HG03025 (cell line): ENCODE data around the gene ARID5B.

Source experiments
- ATAC-seq: cut with Tn5 transposase; IDR thresholded peaks from one replicate; pipeline ENCODE4 v1.9.1; 2021; ENCODE audit warnings: mild to moderate bottlenecking, moderate library complexity; ENCODE audit not compliant: unreplicated experiment, low FRiP score

ARID5B gene

GRCh38 chr10:62047228-62047892 lies 145.9 kb downstream of the ARID5B start:
- no peak for ATAC-seq

DNA sequence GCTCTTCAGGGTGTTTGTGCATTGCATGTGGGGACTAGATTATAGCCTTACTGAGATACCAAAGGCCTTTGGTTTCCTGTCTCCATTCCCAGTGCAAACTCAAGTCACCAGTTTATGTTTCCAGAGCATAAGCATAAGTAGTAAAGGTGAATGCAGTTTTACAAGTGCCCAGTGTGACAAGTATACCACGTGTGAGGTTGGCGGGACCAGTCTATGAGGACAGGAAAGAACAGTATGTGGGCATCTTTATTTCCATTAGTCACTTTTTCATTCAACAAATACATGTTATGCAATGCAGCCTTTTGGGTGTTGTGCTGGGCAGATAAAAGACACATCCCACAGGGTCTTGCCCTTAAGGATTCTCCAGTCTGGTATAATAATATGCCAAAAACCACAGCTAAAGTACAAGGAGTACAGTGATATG lies 146.5 kb downstream of the ARID5B start:
- ATAC-seq: no peak

DNA sequence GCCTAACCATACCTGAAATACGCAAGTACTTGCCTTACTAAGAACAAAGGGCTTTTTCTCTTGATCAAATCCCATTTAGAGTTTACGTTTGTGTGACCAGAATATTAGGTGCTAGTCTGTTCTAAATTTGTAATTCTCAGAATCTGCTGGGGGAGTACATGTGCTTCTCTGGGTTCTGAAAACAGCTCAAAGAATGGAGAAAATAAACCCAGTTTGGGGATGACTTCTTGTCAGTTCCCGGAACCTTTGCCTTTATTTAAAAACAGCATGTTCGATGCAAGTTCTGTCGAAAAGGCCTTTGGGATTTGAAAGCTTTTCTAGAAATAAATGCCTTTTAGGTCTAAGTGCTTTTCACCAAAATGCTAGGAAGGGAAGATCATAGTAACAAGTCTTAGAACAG lies 147.0 kb downstream of the ARID5B start:
- no peak for ATAC-seq

DNA sequence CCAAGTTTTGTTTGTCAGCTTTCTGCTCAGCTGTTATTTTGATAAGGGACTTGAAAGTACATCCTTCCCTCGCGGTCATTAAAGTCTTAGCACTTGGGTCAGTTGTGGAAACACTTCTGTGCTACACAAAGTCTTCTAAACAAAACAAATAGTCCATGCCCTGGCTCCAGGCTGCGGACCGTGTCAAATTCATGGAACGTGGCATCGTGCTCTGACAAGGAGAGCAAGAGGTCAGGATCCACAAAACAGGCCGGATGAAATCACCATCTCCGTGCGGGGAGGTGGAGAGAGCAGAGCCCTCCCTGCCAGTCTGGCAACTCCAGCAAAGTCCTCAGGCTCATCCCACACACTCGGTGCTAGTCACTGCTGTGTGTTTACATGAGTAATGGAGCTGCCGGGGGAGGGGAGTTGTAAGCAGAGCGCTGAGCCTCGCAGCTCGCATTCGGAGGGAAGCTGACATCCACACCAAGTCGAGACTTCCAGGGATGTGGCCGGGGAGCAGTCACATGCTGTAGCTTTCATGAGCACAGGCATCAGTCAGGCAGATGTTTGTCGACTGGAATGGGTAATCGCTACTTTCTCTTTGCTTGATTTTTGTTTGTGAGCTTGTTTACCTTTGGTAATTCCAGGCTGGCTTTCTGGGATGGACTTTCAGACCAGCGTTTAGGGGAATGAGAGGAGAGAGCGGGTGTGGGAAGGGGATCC lies 147.6 kb downstream of the ARID5B start:
- no peak for ATAC-seq

DNA sequence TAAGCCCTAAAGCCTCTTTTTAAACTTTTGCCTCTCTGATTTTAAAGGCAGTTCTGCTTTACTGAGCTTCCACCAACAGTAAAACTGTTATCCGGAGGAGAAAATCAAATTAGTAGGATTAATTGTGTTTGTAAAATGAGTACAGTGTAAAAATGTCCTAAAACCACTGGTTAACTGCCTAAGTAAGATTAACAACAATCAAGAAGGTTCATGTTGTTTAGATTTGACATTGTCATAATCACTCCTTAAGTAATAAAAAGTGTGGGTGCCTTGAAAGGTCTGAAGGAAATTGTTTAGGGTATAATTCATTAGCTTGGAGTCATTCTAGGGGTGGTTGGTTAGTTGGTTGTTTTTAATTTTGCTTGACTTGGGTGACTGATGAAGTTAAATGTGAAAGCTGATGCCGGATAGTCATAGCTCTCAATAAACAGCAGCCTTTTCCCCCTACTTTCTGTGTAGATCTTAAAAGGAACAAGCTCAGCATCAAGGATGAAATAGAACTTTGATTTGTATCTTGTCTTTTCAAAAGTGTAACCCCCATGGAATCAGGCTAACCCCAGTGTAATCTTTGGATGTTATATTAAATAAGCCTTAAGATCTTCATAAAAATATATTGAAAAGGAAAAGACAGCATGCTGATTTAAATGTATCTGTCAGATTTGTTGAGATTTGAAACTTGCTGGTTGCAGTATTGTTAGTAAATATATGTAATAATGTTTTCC lies 148.3 kb downstream of the ARID5B start:
- ATAC-seq: no peak

GRCh38 chr10:62050346-62050892 lies 148.9 kb downstream of the ARID5B start:
- ATAC-seq: no peak

DNA sequence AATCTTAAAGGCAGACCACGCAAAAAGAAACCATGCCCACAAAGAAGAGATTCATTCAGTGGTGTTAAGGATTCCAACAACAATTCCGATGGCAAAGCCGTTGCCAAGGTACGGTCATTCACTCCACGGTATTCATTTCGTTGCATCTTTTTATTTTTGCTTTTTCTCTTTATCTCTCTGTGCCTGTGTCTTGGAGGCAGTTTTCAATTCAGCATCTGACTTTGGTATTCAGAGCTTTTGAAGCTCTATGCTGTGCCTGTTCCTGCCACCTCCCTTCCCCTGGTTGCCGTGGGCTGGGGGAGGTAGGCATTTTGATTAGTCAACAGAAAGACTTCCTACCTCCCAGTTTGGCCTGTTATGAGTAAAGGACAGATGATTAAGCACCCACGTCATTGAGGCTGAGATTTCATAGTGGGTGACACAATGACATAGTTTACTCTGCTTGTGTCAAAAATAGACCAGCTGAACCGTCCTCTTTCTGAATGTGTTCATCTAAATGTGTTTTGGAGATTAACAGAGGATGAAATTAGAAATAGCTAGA lies 149.5 kb downstream of the ARID5B start:
- peak; percentile 31 for ATAC-seq

DNA sequence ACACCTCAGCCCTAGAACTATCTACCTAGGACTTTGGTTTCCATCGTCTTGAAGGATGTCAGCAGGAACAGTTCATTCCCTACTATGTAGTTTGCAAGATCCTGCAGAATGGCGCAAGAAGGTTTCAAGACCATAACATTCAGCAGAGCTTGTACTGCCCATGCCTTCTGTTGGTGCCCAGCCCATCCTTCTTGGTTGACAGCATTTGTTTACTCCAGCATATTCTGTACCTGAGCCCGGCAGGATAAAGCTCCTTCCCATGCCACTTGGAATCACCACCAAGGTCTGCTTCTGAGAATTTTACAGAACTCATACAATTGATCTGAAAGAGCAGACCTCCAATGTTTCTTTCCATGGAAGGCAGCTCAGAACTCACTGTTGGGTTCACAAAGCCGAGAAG lies 150.8 kb downstream of the ARID5B start:
- ATAC-seq: no peak

DNA sequence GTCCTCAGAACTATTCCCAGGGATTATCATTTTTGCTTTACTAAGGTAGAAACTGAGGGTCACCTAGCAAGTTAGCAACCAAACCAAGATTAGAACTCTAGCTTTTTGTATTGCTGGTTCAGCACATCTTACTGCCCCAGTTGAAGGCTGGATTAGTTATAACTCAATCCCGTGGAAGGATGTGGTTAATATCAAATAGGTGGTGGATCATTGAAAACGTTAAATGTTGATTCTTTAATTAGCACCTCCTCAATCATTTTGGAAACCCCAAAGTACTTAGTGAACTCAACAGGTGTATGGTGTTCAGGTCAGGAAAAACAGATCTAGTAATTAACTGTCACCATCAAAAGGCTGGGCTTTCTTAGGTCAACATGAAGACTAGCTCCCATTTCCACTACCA lies 152.4 kb downstream of the ARID5B start:
- no peak for ATAC-seq

DNA sequence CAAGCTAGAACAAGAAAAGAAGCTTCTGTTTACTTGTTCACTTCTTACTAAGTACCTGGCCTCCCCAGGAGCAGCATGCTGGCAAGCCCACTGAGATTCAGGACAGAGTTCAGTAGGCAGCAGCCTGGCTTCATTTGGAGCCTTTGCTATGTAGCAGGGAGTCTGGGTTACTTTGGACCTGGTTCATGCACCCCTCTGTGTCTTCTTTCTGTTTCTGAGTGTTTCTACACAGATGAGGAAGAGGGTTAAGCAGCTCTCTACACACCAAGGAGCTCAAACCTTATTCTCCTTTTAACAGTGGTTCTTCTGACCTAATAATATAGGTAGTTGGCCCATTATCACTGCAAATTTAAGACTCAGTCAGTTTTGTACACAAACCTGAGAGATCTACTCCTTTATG lies 152.9 kb downstream of the ARID5B start:
- no peak for ATAC-seq

- no peak for ATAC-seq
These were observed 153.3 kb downstream of the ARID5B start for GRCh38 chr10:62054830-62055229.

GRCh38 chr10:62056219-62056618 lies 154.7 kb downstream of the ARID5B start:
- ATAC-seq: no peak

- no peak for ATAC-seq
These were observed 155.2 kb downstream of the ARID5B start for GRCh38 chr10:62056698-62057097.

- ATAC-seq: no peak
These were observed 155.9 kb downstream of the ARID5B start for GRCh38 chr10:62057359-62057758.

DNA sequence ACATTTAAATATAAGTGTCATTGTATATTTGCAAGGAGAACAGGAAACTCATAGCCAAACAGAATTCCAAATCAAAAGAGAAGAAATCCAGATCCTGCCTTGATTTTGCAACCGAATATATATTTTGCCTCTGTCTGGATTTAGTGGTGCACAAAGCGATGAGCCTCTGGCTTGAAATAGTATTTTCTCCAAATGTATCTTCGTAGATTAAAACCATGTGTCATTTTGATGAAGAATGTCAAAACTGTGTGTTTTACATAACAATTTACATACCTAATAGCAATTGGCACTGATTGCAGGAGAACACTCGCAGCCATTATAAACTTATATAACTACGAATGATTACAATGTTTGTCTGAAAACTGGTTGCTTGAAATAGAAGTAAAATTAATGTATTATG lies 156.4 kb downstream of the ARID5B start:
- ATAC-seq: no peak

GRCh38 chr10:62058476-62058875 lies 157.0 kb downstream of the ARID5B start:
- ATAC-seq: no peak

DNA sequence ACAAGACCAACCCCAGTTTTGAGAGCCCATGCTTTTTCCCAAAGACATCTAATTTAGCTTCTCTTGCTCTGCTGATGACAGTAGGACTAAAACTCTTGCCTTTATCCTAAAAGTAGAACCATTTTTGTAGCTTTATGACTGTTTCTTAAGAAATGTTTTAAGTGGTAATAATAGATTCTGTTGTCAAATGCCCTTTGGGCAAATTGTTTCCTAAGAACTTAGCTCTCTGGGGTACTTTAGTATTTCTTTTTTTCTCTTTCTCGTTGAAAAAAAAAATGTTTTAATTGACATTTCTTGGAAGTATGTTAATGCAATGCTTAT lies 157.4 kb downstream of the ARID5B start:
- no peak for ATAC-seq

- no peak for ATAC-seq
These were observed 157.9 kb downstream of the ARID5B start for GRCh38 chr10:62059217-62059920.

DNA sequence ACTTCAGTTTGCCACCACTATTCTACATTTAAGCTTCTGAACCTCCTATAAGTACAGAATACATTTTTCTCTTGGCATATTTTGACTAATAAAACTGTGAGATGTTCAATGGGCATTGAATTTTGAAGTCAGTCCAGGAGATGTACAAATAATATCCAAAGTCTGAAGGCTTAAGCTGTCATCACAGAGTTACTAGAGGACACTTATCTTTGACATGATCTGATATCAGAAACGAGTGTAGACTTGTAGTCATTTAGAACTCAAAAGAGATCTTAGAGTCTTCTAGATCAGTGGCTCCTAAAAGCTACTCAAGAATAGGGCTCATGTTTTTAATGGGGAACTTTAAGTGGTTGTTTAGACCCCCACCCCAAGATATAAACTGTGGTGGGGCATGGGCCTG lies 160.5 kb downstream of the ARID5B start:
- no peak for ATAC-seq

- no peak for ATAC-seq
These were observed 161.4 kb downstream of the ARID5B start for GRCh38 chr10:62062752-62063512.
